HCT116 (cell line): Measurements from ENCODE around the gene ZNF783. TPM values are rescaled to one million over a fixed set of nuclear protein-coding genes. Genes with fewer than 3 reads are reported as not detected.

Source experiments
- ATAC-seq: fragments of 200-7000 bp; cut with Tn5 transposase; 2 replicates; pipeline ENCODE4 v1.9.1; 2020; ENCODE audit warnings: mild to moderate bottlenecking, moderate library complexity
- Bru-seq: library from RNA; stranded (reverse); fragments of 400-500 nt; gene quantifications from one replicate; lab custom pipeline; 2021; lab: Mats Ljungman, UMichigan
- BruChase-seq, 2 experiments: library from RNA; stranded (reverse); fragments of 400-500 nt; gene quantifications; one replicate each; lab custom pipeline; 2021; lab: Mats Ljungman, UMichigan
- BruUV-seq: library from RNA; stranded (reverse); fragments of 400-500 nt; replicated peaks from 2 replicates; lab custom pipeline; 2021; lab: Mats Ljungman, UMichigan
- CTCF ChIA-PET: fragments of 300-600 bp; sonication (Branson Sonifier 250); formaldehyde crosslinking; loops from one replicate; lab custom pipeline; 2021; ENCODE audit warnings: antibody characterized with exemption; lab: Charles Lee
- POLR2A ChIA-PET: fragments of 300-600, 350-600 bp; sonication (Branson Sonifier 250); formaldehyde crosslinking; loops from one replicate; lab custom pipeline; 2021; ENCODE audit warnings: antibody characterized with exemption; lab: Charles Lee
- RAD21 ChIA-PET, 2 experiments: fragments of 300-600 bp; sonication (Branson Sonifier 250); formaldehyde crosslinking; loops; one replicate each; lab custom pipeline; 2023; ENCODE audit warnings: low total read pairs in 2 of 2; ENCODE audit not compliant: uncharacterized antibody in 2 of 2, unreplicated experiment in 2 of 2, low non-redundant PET in 1 of 2; lab: Charles Lee
- DNase-seq: peaks from one replicate; pipeline ENCODE4 v3.0.0-alpha.2; 2010; ENCODE audit warnings: low read depth, low spot score
- H2AFZ ChIP-seq: fragments of 200-600 bp; shearing (Covaris generic), sonication (generic); 2 replicates; pipeline ENCODE4 v1.6.1; 2017; ENCODE audit warnings: low read depth, mixed run types, mixed read lengths, antibody characterized with exemption, low read length; ENCODE audit not compliant: poor library complexity, severe bottlenecking
- H3K27ac ChIP-seq: 2 replicates; pipeline ENCODE4 v1.5.1; 2012; ENCODE audit warnings: low read depth, low read length
- H3K27me3 ChIP-seq: fragments of 200-600 bp; sonication (generic); 2 replicates; pipeline ENCODE4 v1.6.1; 2016; ENCODE audit warnings: mixed run types, low read length, mixed read lengths; ENCODE audit not compliant: insufficient read depth
- H3K36me3 ChIP-seq, 2 experiments: fragments of 200-500 bp in 1 of 2; fragments of 200-600 bp in 1 of 2; sonication (Bioruptor generic) in 1 of 2; sonication (generic) in 1 of 2; 2 replicates each; pipeline versions ENCODE4 v1.5.1 to v1.6.1; 2014 to 2016; ENCODE audit warnings: low read length in 2 of 2, inconsistent platforms in 1 of 2, mixed read lengths in 1 of 2, mixed run types in 1 of 2; ENCODE audit not compliant: insufficient read depth in 2 of 2, control insufficient read depth in 1 of 2
- H3K4me1 ChIP-seq, 2 experiments: fragments of 200-600 bp in 1 of 2; sonication (generic) in 1 of 2; 2 replicates each; pipeline versions ENCODE4 v1.5.1 to v1.6.1; 2012 to 2017; ENCODE audit warnings: low read length in 2 of 2, inconsistent platforms in 1 of 2, mild to moderate bottlenecking in 1 of 2, mixed read lengths in 1 of 2, mixed run types in 1 of 2, moderate library complexity in 1 of 2; ENCODE audit not compliant: insufficient read depth in 2 of 2, control insufficient read depth in 1 of 2
- H3K4me2 ChIP-seq: fragments of 200-600 bp; sonication (generic); 2 replicates; pipeline ENCODE4 v1.6.1; 2017; ENCODE audit warnings: mixed run types, low read length, mixed read lengths
- H3K4me3 ChIP-seq, 2 experiments: fragments of 200-600 bp in 1 of 2; sonication (generic) in 1 of 2; replicated peaks in 1 of 2; 2 replicates each; pipeline ENCODE4 v1.5.1; 2011 to 2016; ENCODE audit warnings: low read length in 2 of 2, control low read depth in 1 of 2, low read depth in 1 of 2, mild to moderate bottlenecking in 1 of 2, mixed read lengths in 1 of 2, mixed run types in 1 of 2
- H3K79me2 ChIP-seq: fragments of 200-600 bp; sonication (generic); 2 replicates; pipeline ENCODE4 v1.6.1; 2017; ENCODE audit warnings: mild to moderate bottlenecking, mixed run types, low read length, moderate library complexity, mixed read lengths; ENCODE audit not compliant: insufficient read depth
- H3K9ac ChIP-seq: fragments of 200-600 bp; sonication (generic); 2 replicates; pipeline ENCODE4 v1.6.1; 2016; ENCODE audit warnings: low read length, mixed read lengths
- H3K9me2 ChIP-seq: fragments of 200-600 bp; sonication (generic), shearing (Covaris generic); 2 replicates; pipeline ENCODE4 v1.6.1; 2017; ENCODE audit warnings: mixed run types, mild to moderate bottlenecking, moderate library complexity; ENCODE audit not compliant: insufficient read depth
- H3K9me3 ChIP-seq, 2 experiments: fragments of 200-500 bp in 1 of 2; fragments of 200-600 bp in 1 of 2; sonication (Bioruptor generic) in 1 of 2; sonication (generic) in 1 of 2; 2 replicates each; pipeline ENCODE4 v1.6.1; 2014 to 2017; ENCODE audit warnings: low read length in 2 of 2, mixed read lengths in 2 of 2, inconsistent platforms in 1 of 2, low read depth in 1 of 2, mild to moderate bottlenecking in 1 of 2, mixed run types in 1 of 2, moderate library complexity in 1 of 2; ENCODE audit not compliant: control insufficient read depth in 1 of 2, insufficient read depth in 1 of 2
- H4K20me1 ChIP-seq: fragments of 200-600 bp; sonication (generic), shearing (Covaris generic); 2 replicates; pipeline ENCODE4 v1.6.1; 2017; ENCODE audit warnings: mixed run types, mild to moderate bottlenecking, moderate library complexity; ENCODE audit not compliant: insufficient read depth
- CBX3 ChIP-seq: IDR thresholded peaks from 2 replicates; pipeline ENCODE4 v1.6.1; 2012; ENCODE audit warnings: low read depth
- CEBPB ChIP-seq: IDR thresholded peaks from 2 replicates; pipeline ENCODE4 v1.6.1; 2012; ENCODE audit warnings: low read depth
- EGR1 ChIP-seq: IDR thresholded peaks from 2 replicates; pipeline ENCODE4 v1.6.1; 2012; ENCODE audit warnings: low read depth
- ELF1 ChIP-seq: IDR thresholded peaks from 2 replicates; pipeline ENCODE4 v1.6.1; 2012; ENCODE audit warnings: low read depth, borderline replicate concordance
- EZH2 ChIP-seq: fragments of 200-600 bp; sonication (generic); IDR thresholded peaks from 2 replicates; pipeline ENCODE4 v1.6.1; 2017; ENCODE audit warnings: antibody characterized with exemption, mixed run types
- EZH2phosphoT487 ChIP-seq: fragments of 200-600 bp; IDR thresholded peaks from 2 replicates; pipeline ENCODE4 v1.6.1; 2018; ENCODE audit warnings: antibody characterized with exemption, borderline replicate concordance
- FOSL1 ChIP-seq: IDR thresholded peaks from 2 replicates; pipeline ENCODE4 v1.6.1; 2012; ENCODE audit warnings: low read depth
- JUND ChIP-seq: IDR thresholded peaks from 2 replicates; pipeline ENCODE4 v1.6.1; 2012
- MAX ChIP-seq: IDR thresholded peaks from 2 replicates; pipeline ENCODE4 v1.6.1; 2012
- POLR2A ChIP-seq: IDR thresholded peaks from 2 replicates; pipeline ENCODE4 v1.7.0; 2011; ENCODE audit warnings: borderline replicate concordance; ENCODE audit not compliant: insufficient read depth, insufficient read length; ENCODE audit errors: extremely low read depth
- POLR2AphosphoS5 ChIP-seq: IDR thresholded peaks from 2 replicates; pipeline ENCODE4 v1.6.1; 2011; ENCODE audit warnings: mild to moderate bottlenecking, low read depth, low read length, moderate library complexity
- RAD21 ChIP-seq: IDR thresholded peaks from 2 replicates; pipeline ENCODE4 v1.6.1; 2012; ENCODE audit warnings: low read depth, mild to moderate bottlenecking
- SIN3A ChIP-seq: IDR thresholded peaks from 2 replicates; pipeline ENCODE4 v1.6.1; 2012; ENCODE audit warnings: low read depth
- SP1 ChIP-seq: IDR thresholded peaks from 2 replicates; pipeline ENCODE4 v1.6.1; 2012; ENCODE audit warnings: low read depth
- SRF ChIP-seq: IDR thresholded peaks from 2 replicates; pipeline ENCODE4 v1.6.1; 2012; ENCODE audit warnings: low read depth
- YY1 ChIP-seq: IDR thresholded peaks from 2 replicates; pipeline ENCODE4 v1.6.1; 2011; ENCODE audit warnings: low read length, low read depth, moderate library complexity, mild to moderate bottlenecking; ENCODE audit not compliant: insufficient replicate concordance; ENCODE audit errors: extremely low read depth
- ZBTB33 ChIP-seq: IDR thresholded peaks from 2 replicates; pipeline ENCODE4 v1.6.1; 2011; ENCODE audit warnings: mild to moderate bottlenecking, low read length, moderate library complexity; ENCODE audit not compliant: insufficient replicate concordance; ENCODE audit errors: extremely low read depth
- ZFX ChIP-seq: fragments of 450-650 bp; IDR thresholded peaks from 2 replicates; pipeline ENCODE4 v1.6.1; 2017
- ZNF274 ChIP-seq: fragments of 200-500 bp; sonication (Bioruptor generic); IDR thresholded peaks from 2 replicates; pipeline ENCODE4 v1.6.1; 2014; ENCODE audit warnings: mild to moderate bottlenecking, low read depth, low read length, inconsistent platforms
- intact Hi-C: fragments of 100-400 bp; cut with micrococcal nuclease; formaldehyde crosslinking; loops from 2 replicates; pipeline ENCODE4 v1.10.0; 2022
- long read RNA-seq: library from polyadenylated mRNA; unstranded; transcript quantifications from one replicate; pipeline ENCODE4 v2.0.0, GENCODE V29; 2021; ENCODE audit not compliant: unreplicated experiment
- polyA plus RNA-seq: library from polyadenylated mRNA; unstranded; fragments of >200 nt; gene quantifications from 2 replicates; pipeline ENCODE4 v1.2.1, GENCODE V29; 2012; ENCODE audit warnings: missing spikeins
- total RNA-seq: library from RNA; stranded (reverse); gene quantifications from one replicate; pipeline ENCODE4 v1.2.1, GENCODE V29; 2021; ENCODE audit not compliant: unreplicated experiment
- TF ChIP-seq, protein P1 (sequence below), 3 experiments: fragments of 200-600 bp in 1 of 3; sonication (generic) in 1 of 3; IDR thresholded peaks in 2 of 3; conservative IDR thresholded peaks in 1 of 3; 2 replicates each; pipeline ENCODE4 v1.5.1; 2012 to 2017; ENCODE audit warnings: low read depth in 2 of 3, low read length in 2 of 3, antibody characterized with exemption in 1 of 3, borderline replicate concordance in 1 of 3, control low read depth in 1 of 3, mild to moderate bottlenecking in 1 of 3, mixed read lengths in 1 of 3, mixed run types in 1 of 3, moderate library complexity in 1 of 3; ENCODE audit not compliant: insufficient read depth in 1 of 3
- TF ChIP-seq, protein P2 (sequence below): IDR thresholded peaks from 2 replicates; pipeline ENCODE4 v1.6.1; 2012

The ZNF783 gene
- total RNA-seq (12.5 TPM), Bru-seq, nascent RNA (percentile 85 among the genes with signal in this experiment), BruChase-seq, experiment 1, labeled RNA remaining after a 6-hour chase (percentile 80 among the genes with signal in this experiment), BruChase-seq, experiment 2, labeled RNA remaining after a 2-hour chase (percentile 78 among the genes with signal in this experiment)
- polyA plus RNA-seq: 7.3 and 9.2 TPM in 2 replicates
- long read RNA-seq, full-length matches to known transcripts: 1 of 41 reads
- long read RNA-seq, partial matches to known transcripts: 17 of 41 reads
- long read RNA-seq, other reads (novel, unspliced or antisense): 23 of 41 reads

GRCh38 chr7:149261829-149262617 is at the start of gene ZNF783:
Gene ZNF783, plus strand, starts transcription at chr7:149262196. Its CDS starts 138 bp downstream, at chr7:149262334.
- H3K9me3 ChIP-seq: no peaks in the 10 kb centered on the region
- H3K36me3 ChIP-seq: 0 out of 4 replicates have a peak, but pooled peaks cover 0 to 4% of the 10 kb centered on the region in 2 experiments
- intact Hi-C loops: loop anchor here (5.0 kb wide), 1 partner anchor 195 kb away; no protein-coding TSS in a partner anchor
- TF ChIP-seq RAD21 (peak; percentile 63), FOSL1 (no peak), EZH2phosphoT487 (no peak), ZNF274 (no peak), EZH2 (no peak), ELF1 (no peak), YY1 (peak; percentile 30), SRF (no peak), ZFX (peak; percentile 100), SP1 (no peak; the same call in 1 of the 2 replicates), CBX3 (peak; percentile 86), SIN3A (peak; percentile 80; the same call in 1 of the 2 replicates), EGR1 (no peak), MAX (peak; percentile 99), POLR2AphosphoS5 (peak; percentile 54), CEBPB (no peak), ZBTB33 (no peak), POLR2A (peak; percentile 68), JUND (no peak)
- TF ChIP-seq, protein P1, sequence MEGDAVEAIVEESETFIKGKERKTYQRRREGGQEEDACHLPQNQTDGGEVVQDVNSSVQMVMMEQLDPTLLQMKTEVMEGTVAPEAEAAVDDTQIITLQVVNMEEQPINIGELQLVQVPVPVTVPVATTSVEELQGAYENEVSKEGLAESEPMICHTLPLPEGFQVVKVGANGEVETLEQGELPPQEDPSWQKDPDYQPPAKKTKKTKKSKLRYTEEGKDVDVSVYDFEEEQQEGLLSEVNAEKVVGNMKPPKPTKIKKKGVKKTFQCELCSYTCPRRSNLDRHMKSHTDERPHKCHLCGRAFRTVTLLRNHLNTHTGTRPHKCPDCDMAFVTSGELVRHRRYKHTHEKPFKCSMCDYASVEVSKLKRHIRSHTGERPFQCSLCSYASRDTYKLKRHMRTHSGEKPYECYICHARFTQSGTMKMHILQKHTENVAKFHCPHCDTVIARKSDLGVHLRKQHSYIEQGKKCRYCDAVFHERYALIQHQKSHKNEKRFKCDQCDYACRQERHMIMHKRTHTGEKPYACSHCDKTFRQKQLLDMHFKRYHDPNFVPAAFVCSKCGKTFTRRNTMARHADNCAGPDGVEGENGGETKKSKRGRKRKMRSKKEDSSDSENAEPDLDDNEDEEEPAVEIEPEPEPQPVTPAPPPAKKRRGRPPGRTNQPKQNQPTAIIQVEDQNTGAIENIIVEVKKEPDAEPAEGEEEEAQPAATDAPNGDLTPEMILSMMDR (IDR thresholded peaks at IDR 0.05 in 2 of 3, conservative IDR thresholded peaks at IDR 0.05 in 1 of 3; ENCODE audit: borderline replicate concordance in 1 of 3, insufficient read depth in 1 of 3, low read depth in 2 of 3, low read length in 2 of 3): peak; percentile 62 to 73 (median 73)
- TF ChIP-seq, protein P2, sequence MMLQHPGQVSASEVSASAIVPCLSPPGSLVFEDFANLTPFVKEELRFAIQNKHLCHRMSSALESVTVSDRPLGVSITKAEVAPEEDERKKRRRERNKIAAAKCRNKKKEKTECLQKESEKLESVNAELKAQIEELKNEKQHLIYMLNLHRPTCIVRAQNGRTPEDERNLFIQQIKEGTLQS: no peak

More at GRCh38 chr7:149261829-149262617, at the start of gene ZNF783:
- peak within 1 kb of the TSS; percentile 45 for H2AFZ ChIP-seq
- H3K4me3 ChIP-seq: peak within 1 kb of the TSS; percentile 49 to 57
- CTCF ChIA-PET: interaction anchor here (0.6 to 1.4 kb wide), 9 partner anchors 9 to 219 kb away, joined by 3 to 8 read pairs (median 3); partner anchors contain the start of gene ZNF777
- DNase-seq: peak; percentile 73
- BruUV-seq: no TSS peak
- H3K4me1 ChIP-seq: peaks cover 0 to 19% of the 10 kb centered on the region in 2 experiments; a peak in 3 of 4 replicates
- no peaks in the 10 kb centered on the region for H3K9me2 ChIP-seq
- peak; percentile 88 for ATAC-seq
- no peaks in the 10 kb centered on the region; the same call in none of the 2 replicates for H3K79me2 ChIP-seq
- no peaks in the 10 kb centered on the region for H4K20me1 ChIP-seq
- H3K27me3 ChIP-seq: no peaks in the 10 kb centered on the region
- POLR2A ChIA-PET: interaction anchor here (0.6 to 1.0 kb wide), 3 partner anchors 13 to 67 kb away, joined by 3 to 4 read pairs (median 3); partner anchors contain the start of gene ZNF282
- H3K27ac ChIP-seq: peak within 1 kb of the TSS; percentile 82
- H3K4me2 ChIP-seq: peak within 1 kb of the TSS; percentile 86
- peak within 1 kb of the TSS; percentile 65 for H3K9ac ChIP-seq
- RAD21 ChIA-PET: no interaction called here
